ENCODE measurements around the gene DUSP15. TPM values are rescaled to one million over a fixed set of nuclear protein-coding genes. Genes with fewer than 3 reads are reported as not detected.

The DUSP15 gene
- total and polyA plus RNA-seq, 4 donors, result 1.6 to 4.7 (median 2.9) TPM

GRCh38 chr20:31881945-31882344 is 11.6 kb upstream of the DUSP15 start:
- Histone ChIP-seq H3K27me3 (ENCODE audit: control insufficient read depth in 3 of 3, insufficient read depth in 3 of 3, low read length in 2 of 3) (no peaks in the 10 kb centered on the region), H3K9ac (ENCODE audit: insufficient read depth in 1 of 2, low read length in 2 of 2) (no peak overlapping the region), H3K4me1 (ENCODE audit: control insufficient read depth in 5 of 5, insufficient read depth in 5 of 5, low read length in 5 of 5) (peaks cover 0 to 3% (median 0%) of the 10 kb centered on the region in 5 donors), H3K4me3 (no peak overlapping the region), H3K27ac (ENCODE audit: low read depth in 1 of 2, low read length in 1 of 2) (no peak overlapping the region), H3K36me3 (ENCODE audit: control insufficient read depth in 4 of 4, insufficient read depth in 4 of 4, low read length in 4 of 4) (no peaks in the 10 kb centered on the region), H3K9me3 (ENCODE audit: control insufficient read depth in 4 of 4, insufficient read depth in 3 of 4, low read length in 3 of 4) (no peaks in the 10 kb centered on the region)
- no peak for TF ChIP-seq CTCF (IDR thresholded peaks at IDR 0.05; ENCODE audit: control extremely low read depth, extremely low read depth)
- no peak for ATAC-seq (ENCODE audit: insufficient read depth, low FRiP score)
- no peak for DNase-seq
- 63 to 77% methylated on average over 5 of the region's 5 CpGs for WGBS, 2 donors

DNA sequence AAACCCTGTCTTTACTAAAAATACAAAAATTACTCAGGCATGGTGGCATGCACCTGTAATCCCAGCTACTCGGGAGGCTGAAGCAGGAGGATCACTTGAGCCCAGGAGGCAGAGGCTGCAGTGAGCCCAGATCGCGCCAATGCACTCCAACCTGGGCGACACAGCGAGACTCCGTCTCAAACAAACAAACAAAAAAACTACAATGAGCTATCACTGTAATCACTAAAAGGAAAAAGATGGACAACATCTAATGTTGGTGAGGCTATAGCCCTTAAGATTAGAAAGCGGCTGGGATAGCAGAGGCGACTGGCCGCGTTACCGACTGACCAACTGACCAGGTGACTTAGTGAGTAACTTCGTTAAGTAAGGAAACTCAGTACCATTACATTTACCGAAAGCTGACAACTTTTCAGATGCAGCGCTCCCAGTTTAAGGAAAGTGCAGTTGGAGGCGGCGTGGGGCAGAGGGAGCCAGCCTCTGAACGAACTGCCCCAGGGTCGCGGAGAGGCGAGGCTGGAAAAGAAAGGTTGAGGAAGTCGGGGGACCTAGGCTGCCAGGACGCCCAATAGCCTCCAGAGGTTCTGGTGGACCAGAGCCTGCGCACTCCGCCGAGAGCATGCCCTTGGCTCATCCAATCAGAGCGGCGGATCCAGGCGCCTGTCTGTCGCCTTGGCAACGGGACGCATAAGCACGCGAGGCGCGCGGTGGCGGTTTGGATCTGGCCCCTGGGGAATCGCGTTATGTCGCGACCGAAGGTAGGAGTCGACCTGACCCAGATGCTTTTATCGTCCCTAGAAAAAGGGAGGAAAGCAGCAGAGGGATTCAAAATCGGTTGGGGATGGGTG is 9.0 kb upstream of the DUSP15 start:
- 5 to 10% methylated on average over 38 to 45 of the region's 45 CpGs for WGBS, 2 donors
- H3K9ac ChIP-seq (ENCODE audit: insufficient read depth in 1 of 2, low read length in 2 of 2), result peak overlapping the region in 1 of 2 donors; percentile 45
- TF ChIP-seq CTCF (IDR thresholded peaks at IDR 0.05; ENCODE audit: control extremely low read depth, extremely low read depth), result no peak
- H3K27ac ChIP-seq (ENCODE audit: low read depth in 1 of 2, low read length in 1 of 2), result peak overlapping the region in 1 of 2 donors; percentile 88
- no peaks in the 10 kb centered on the region for H3K36me3 ChIP-seq (ENCODE audit: control insufficient read depth in 4 of 4, insufficient read depth in 4 of 4, low read length in 4 of 4)
- peak; percentile 95 to 98 (median 97) for DNase-seq
- no peaks in the 10 kb centered on the region for H3K27me3 ChIP-seq (ENCODE audit: control insufficient read depth in 3 of 3, insufficient read depth in 3 of 3, low read length in 2 of 3)
- H3K4me1 ChIP-seq (ENCODE audit: control insufficient read depth in 5 of 5, insufficient read depth in 5 of 5, low read length in 5 of 5), result peaks cover 0 to 3% (median 0%) of the 10 kb centered on the region in 5 donors
- H3K9me3 ChIP-seq (ENCODE audit: control insufficient read depth in 4 of 4, insufficient read depth in 3 of 4, low read length in 3 of 4), result no peaks in the 10 kb centered on the region
- peak overlapping the region; percentile 34 for H3K4me3 ChIP-seq
- peak; percentile 97 for ATAC-seq (ENCODE audit: insufficient read depth, low FRiP score)

GRCh38 chr20:31877684-31878083 is 7.4 kb upstream of the DUSP15 start:
- H3K27ac ChIP-seq (ENCODE audit: low read depth in 1 of 2, low read length in 1 of 2), result no peak overlapping the region
- no peak overlapping the region for H3K4me3 ChIP-seq
- TF ChIP-seq CTCF (IDR thresholded peaks at IDR 0.05; ENCODE audit: control extremely low read depth, extremely low read depth), result no peak
- no peaks in the 10 kb centered on the region for H3K9me3 ChIP-seq (ENCODE audit: control insufficient read depth in 4 of 4, insufficient read depth in 3 of 4, low read length in 3 of 4)
- peaks cover 0 to 3% (median 0%) of the 10 kb centered on the region in 5 donors for H3K4me1 ChIP-seq (ENCODE audit: control insufficient read depth in 5 of 5, insufficient read depth in 5 of 5, low read length in 5 of 5)
- H3K9ac ChIP-seq (ENCODE audit: insufficient read depth in 1 of 2, low read length in 2 of 2), result no peak overlapping the region
- DNase-seq (no peak), ATAC-seq (ENCODE audit: insufficient read depth, low FRiP score) (no peak)
- no peaks in the 10 kb centered on the region for H3K36me3 ChIP-seq (ENCODE audit: control insufficient read depth in 4 of 4, insufficient read depth in 4 of 4, low read length in 4 of 4)
- no peaks in the 10 kb centered on the region for H3K27me3 ChIP-seq (ENCODE audit: control insufficient read depth in 3 of 3, insufficient read depth in 3 of 3, low read length in 2 of 3)
